GM19395 (cell line): ENCODE measurements around the gene TOMM34.

Experiments
- ATAC-seq: cut with Tn5 transposase; IDR thresholded peaks from one replicate; pipeline ENCODE4 v1.9.1; 2021; ENCODE audit warnings: mild to moderate bottlenecking, moderate library complexity; ENCODE audit not compliant: unreplicated experiment

Gene TOMM34

GRCh38 chr20:44960103-44960852 is at the start of gene TOMM34:
TOMM34 (minus strand) TSS chr20:44960397; CDS start chr20:44960333, 64 bp downstream.
- ATAC-seq = peak; percentile 83

GRCh38 chr20:45008521-45009049 is 48.4 kb upstream of the TOMM34 start:
- no peak for ATAC-seq

- ATAC-seq = no peak
Measured at GRCh38 chr20:44997668-44998067, 37.5 kb upstream of the TOMM34 start.

- ATAC-seq = no peak
Measured at GRCh38 chr20:44997171-44997570, 37.0 kb upstream of the TOMM34 start.

- no peak for ATAC-seq
Measured at GRCh38 chr20:44993343-44993742, 33.1 kb upstream of the TOMM34 start.

- ATAC-seq = no peak
Measured at GRCh38 chr20:44990957-44991356, 30.8 kb upstream of the TOMM34 start.

- ATAC-seq = no peak
Measured at GRCh38 chr20:44990425-44990824, 30.2 kb upstream of the TOMM34 start.

- ATAC-seq = no peak
Measured at GRCh38 chr20:44988631-44989171, 28.5 kb upstream of the TOMM34 start.

- ATAC-seq = no peak
Measured at GRCh38 chr20:44983093-44983674, 23.0 kb upstream of the TOMM34 start.

GRCh38 chr20:44981736-44982406 is 21.7 kb upstream of the TOMM34 start:
- ATAC-seq = no peak

- ATAC-seq = peak; percentile 89
Measured at GRCh38 chr20:44979090-44979621, 19.0 kb upstream of the TOMM34 start.

- ATAC-seq = no peak
Measured at GRCh38 chr20:44976698-44977097, 16.5 kb upstream of the TOMM34 start.

GRCh38 chr20:44973053-44973452 is 12.9 kb upstream of the TOMM34 start:
- ATAC-seq = no peak

GRCh38 chr20:44970243-44970757 is 10.1 kb upstream of the TOMM34 start:
- ATAC-seq = no peak

- no peak for ATAC-seq
Measured at GRCh38 chr20:44969300-44969894, 9.2 kb upstream of the TOMM34 start.

- ATAC-seq = no peak
Measured at GRCh38 chr20:44967207-44967807, 7.1 kb upstream of the TOMM34 start.

GRCh38 chr20:44966030-44966961 is 6.1 kb upstream of the TOMM34 start, which contains the start of gene STK4:
STK4 (plus strand) TSS chr20:44966512; CDS start chr20:44966569, 57 bp downstream.
- peak; percentile 63 for ATAC-seq

- no peak for ATAC-seq
Measured at GRCh38 chr20:44965651-44966029, 5.4 kb upstream of the TOMM34 start.
